Stomach (tissue), 9 donors: Measurements from ENCODE around the gene INPP4B. TPM values are rescaled to one million over a fixed set of nuclear protein-coding genes. Genes with fewer than 3 reads are reported as not detected.

Experiments
- DNase-seq, 2 donors: peaks; one replicate each; pipeline versions ENCODE4 v3.0.0 to v3.0.0-alpha.2; 2013 to 2019
- H3K27ac ChIP-seq, 5 donors: fragments of 200-600 bp in 4 of 5; sonication (generic) in 4 of 5; one replicate each; pipeline ENCODE4 v1.5.1; 2013 to 2019; ENCODE audit warnings: mild to moderate bottlenecking in 1 of 5, moderate library complexity in 1 of 5
- H3K27me3 ChIP-seq, 3 donors: fragments of 200-600 bp; sonication (generic); one replicate each; pipeline ENCODE4 v1.5.1; 2017 to 2019; ENCODE audit warnings: mixed run types in 1 of 3
- H3K36me3 ChIP-seq, 4 donors: fragments of 200-600 bp; sonication (generic); 1 replicate in 3 of 4; 2 replicates in 1 of 4; pipeline ENCODE4 v1.5.1; 2016 to 2019
- H3K4me1 ChIP-seq, 4 donors: fragments of 200-600 bp; sonication (generic); one replicate each; pipeline ENCODE4 v1.5.1; 2016 to 2019
- H3K4me3 ChIP-seq, 4 donors: fragments of 200-600 bp; sonication (generic) in 3 of 4; one replicate each; pipeline ENCODE4 v1.5.1; 2016 to 2019; ENCODE audit warnings: mild to moderate bottlenecking in 1 of 4
- H3K9me3 ChIP-seq, 4 donors: fragments of 200-600 bp; sonication (generic); one replicate each; pipeline ENCODE4 v1.5.1; 2016 to 2019
- CTCF ChIP-seq, 7 experiments: fragments of 450-650 bp in 4 of 7; fragments of 200-600 bp in 3 of 7; sonication (generic) in 3 of 7; IDR thresholded peaks; one replicate each; pipeline ENCODE4 v1.5.1; 2016 to 2019; ENCODE audit warnings: antibody characterized with exemption in 7 of 7, control low read depth in 2 of 7, mild to moderate bottlenecking in 1 of 7
- EP300 ChIP-seq: sonication (generic); formaldehyde crosslinking; IDR thresholded peaks from one replicate; pipeline ENCODE4 v1.6.1; 2017; ENCODE audit warnings: antibody characterized with exemption
- POLR2A ChIP-seq, 4 donors: fragments of 450-650 bp; IDR thresholded peaks; one replicate each; pipeline ENCODE4 v1.6.1; 2016; ENCODE audit warnings: antibody characterized with exemption in 4 of 4, control low read depth in 2 of 4, mild to moderate bottlenecking in 1 of 4, moderate library complexity in 1 of 4
- POLR2AphosphoS5 ChIP-seq, 3 donors: sonication (generic); formaldehyde crosslinking; IDR thresholded peaks; one replicate each; pipeline ENCODE4 v1.6.1; 2016; ENCODE audit warnings: antibody characterized with exemption in 3 of 3
- WGBS, 5 donors: extraction: QIAGEN DNeasy Blood & Tissue Kit in 3 of 5; methylation state at CpG; one replicate each; pipeline versions ENCODE4 v1.1.5 to v1.1.7; 2013 to 2018; 5-methylcytosine and 5-hydroxymethylcytosine counted together
- intact Hi-C: fragments of 100-400 bp; cut with DNase I; formaldehyde crosslinking; loops from one replicate; pipeline ENCODE4 v1.15.1; 2023; ENCODE audit warnings: low total_unique reads
- polyA plus RNA-seq, 3 donors: library from polyadenylated mRNA; stranded (reverse); fragments of 200-250 nt; gene quantifications; one replicate each; pipeline ENCODE4 v1.2.3, GENCODE V29; 2013
- total RNA-seq, 5 donors: library from RNA; depleted of rRNA; stranded (reverse); fragments of >200 nt; gene quantifications; one replicate each; pipeline versions ENCODE4 v1.1.0 to v1.2.3, GENCODE V29; 2014 to 2016
- donor health status: healthy with polysubstance abuse.
- donor health status: Bipolar disorder and iron deficiency.
- donor health status: healthy.

The INPP4B gene
- total and polyA plus RNA-seq, 8 donors = 1.4 to 96.9 (median 11.7) TPM

- WGBS, 5 donors = 59 to 77% (median 70%) methylated on average over 3 of the region's 3 CpGs
- Histone ChIP-seq H3K9me3 (no peaks in the 10 kb centered on the region), H3K4me3 (no peak overlapping the region), H3K27ac (no peak overlapping the region), H3K27me3 (no peaks in the 10 kb centered on the region), H3K4me1 (no peaks in the 10 kb centered on the region), H3K36me3 (no peaks in the 10 kb centered on the region)
- DNase-seq = peak in 1 of 2 donors; percentile 42
- peak in 1 of 3 donors; percentile 55 for TF ChIP-seq POLR2AphosphoS5 (IDR thresholded peaks at IDR 0.05)
- TF ChIP-seq EP300 = no peak
- TF ChIP-seq CTCF (IDR thresholded peaks at IDR 0.05) = no peak
- no peak for TF ChIP-seq POLR2A (IDR thresholded peaks at IDR 0.05)
- intact Hi-C loops = no loop called here
Observed at GRCh38 chr4:142095886-142096605, 750.1 kb downstream of the INPP4B start.

GRCh38 chr4:142092941-142093340 lies 753.2 kb downstream of the INPP4B start:
- Histone ChIP-seq H3K27ac (no peak overlapping the region), H3K4me1 (no peaks in the 10 kb centered on the region)

GRCh38 chr4:142091691-142092182 lies 754.4 kb downstream of the INPP4B start:
- Histone ChIP-seq H3K4me3 (no peak overlapping the region), H3K36me3 (no peaks in the 10 kb centered on the region), H3K27ac (peak overlapping the region in 4 of 5 donors; percentile 31 to 69 (median 46)), H3K9me3 (no peaks in the 10 kb centered on the region), H3K27me3 (no peaks in the 10 kb centered on the region), H3K4me1 (no peaks in the 10 kb centered on the region)
- peak in 1 of 2 donors; percentile 28 for DNase-seq
- 44 to 61% (median 59%) methylated on average over 4 of the region's 4 CpGs for WGBS, 5 donors
- intact Hi-C loops = no loop called here
- TF ChIP-seq POLR2A (IDR thresholded peaks at IDR 0.05) (no peak), POLR2AphosphoS5 (IDR thresholded peaks at IDR 0.05) (peak in 1 of 3 donors; percentile 25), CTCF (IDR thresholded peaks at IDR 0.05) (no peak)

More at GRCh38 chr4:142092941-142093340, 753.2 kb downstream of the INPP4B start:
- intact Hi-C loops = no loop called here
- Histone ChIP-seq H3K36me3 (no peaks in the 10 kb centered on the region), H3K27me3 (no peaks in the 10 kb centered on the region), H3K4me3 (no peak overlapping the region), H3K9me3 (no peaks in the 10 kb centered on the region)
- no peak for TF ChIP-seq EP300
- no peak for TF ChIP-seq CTCF (IDR thresholded peaks at IDR 0.05)
- TF ChIP-seq POLR2A (IDR thresholded peaks at IDR 0.05) = no peak
- TF ChIP-seq POLR2AphosphoS5 (IDR thresholded peaks at IDR 0.05) = no peak
- DNase-seq = no peak
- 83 to 100% (median 91%) methylated on average over 1 of the region's 1 CpG for WGBS, 5 donors

DNA sequence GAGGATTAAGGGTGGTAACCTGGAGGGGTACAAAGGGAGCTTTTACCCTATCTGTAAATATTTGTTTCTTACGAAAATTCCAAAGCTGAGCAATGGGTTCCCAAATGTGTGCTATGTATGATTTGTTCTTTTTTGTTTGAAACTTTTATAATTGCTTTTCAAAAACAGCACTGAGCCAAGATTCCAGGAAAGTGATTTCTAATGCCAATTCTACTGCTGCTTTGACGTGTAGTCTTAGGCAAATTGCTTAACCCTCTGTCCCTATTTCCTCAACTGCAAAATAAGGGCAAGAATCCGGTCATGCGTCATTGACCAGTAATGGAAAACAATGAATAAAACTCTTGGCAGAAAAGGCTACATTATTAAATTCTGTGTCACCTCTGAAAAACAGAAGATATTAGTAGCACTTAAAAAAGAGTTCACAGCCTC lies 755.0 kb downstream of the INPP4B start:
- intact Hi-C loops = no loop called here
- peak in 1 of 2 donors; percentile 9 for DNase-seq
- no peaks in the 10 kb centered on the region for H3K4me1 ChIP-seq
- no peak overlapping the region for H3K4me3 ChIP-seq
- TF ChIP-seq POLR2A (IDR thresholded peaks at IDR 0.05) = no peak
- TF ChIP-seq CTCF (IDR thresholded peaks at IDR 0.05) = no peak
- TF ChIP-seq EP300 = peak; percentile 82
- peak; percentile 42 to 80 (median 47) for TF ChIP-seq POLR2AphosphoS5 (IDR thresholded peaks at IDR 0.05)
- no peaks in the 10 kb centered on the region for H3K9me3 ChIP-seq
- WGBS, 5 donors = 49 to 85% (median 80%) methylated on average over 4 of the region's 4 CpGs
- no peaks in the 10 kb centered on the region for H3K36me3 ChIP-seq
- peak overlapping the region in 3 of 5 donors; percentile 34 to 69 (median 59) for H3K27ac ChIP-seq
- no peaks in the 10 kb centered on the region for H3K27me3 ChIP-seq
